Muscle of arm (tissue), 12 donors: ENCODE measurements around the gene ITGAE. TPM values are rescaled to one million over a fixed set of nuclear protein-coding genes. Genes with fewer than 3 reads are reported as not detected.
"Not testable (repeated sequence)": the region's sequence is repeated elsewhere in the genome, so short reads cannot be mapped to it uniquely, and the experiment has no call there.

Experiments
- DNase-seq: peaks from one replicate; pipeline ENCODE4 v3.0.0-alpha.2; 2013
- polyA plus RNA-seq, 12 donors: library from polyadenylated mRNA; unstranded; fragments of 120-200 nt; gene quantifications; one replicate each; pipeline ENCODE4 v1.2.1, GENCODE V29; 2013; ENCODE audit not compliant: insufficient read length in 12 of 12

The ITGAE gene
- polyA plus RNA-seq, 12 donors: 14.2 to 38.6 (median 31.7) TPM; not detected in 1

DNA sequence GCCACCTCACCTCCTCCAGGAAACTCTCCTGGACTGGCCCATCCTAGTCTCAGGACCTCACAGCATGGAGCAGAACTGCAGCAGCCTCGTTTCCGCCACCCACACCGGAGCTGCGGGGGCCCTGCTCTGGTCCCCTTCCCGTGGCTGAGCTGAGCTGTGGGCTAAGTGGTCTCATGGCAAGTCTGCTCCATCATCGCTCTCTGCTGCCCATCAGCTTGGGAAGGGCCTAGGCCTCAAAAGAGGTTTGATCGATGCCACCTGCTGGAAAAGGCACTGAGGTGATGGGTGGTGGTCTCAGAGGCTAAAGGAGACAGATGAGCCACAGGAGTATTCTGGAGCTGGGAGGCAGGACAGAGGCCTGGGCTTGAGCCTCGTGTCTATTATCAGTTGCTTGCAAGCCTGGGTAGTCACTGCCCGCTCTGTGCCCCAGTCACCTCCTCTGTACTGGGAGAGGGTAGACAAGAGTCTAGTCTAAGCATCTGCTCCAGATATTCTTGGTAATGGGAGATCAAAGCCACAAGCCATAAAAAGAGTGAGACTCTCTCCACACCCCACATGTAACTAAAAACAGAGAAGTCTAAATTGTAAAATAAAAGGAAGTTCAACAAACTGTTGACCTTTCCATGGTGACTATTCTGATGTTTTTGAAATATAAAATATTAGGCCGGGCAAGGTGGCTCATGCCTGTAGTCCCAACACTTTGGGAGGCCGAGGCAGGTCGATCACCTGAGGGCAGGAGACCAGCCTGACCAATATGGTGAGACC, 1.6 kb downstream of the ITGAE start:
- DNase-seq: no peak

GRCh38 chr17:3798273-3799180, 2.5 kb downstream of the ITGAE start:
- no peak for DNase-seq

GRCh38 chr17:3796822-3797170, 4.2 kb downstream of the ITGAE start:
- no peak for DNase-seq

GRCh38 chr17:3796110-3796821, 4.7 kb downstream of the ITGAE start:
- no peak for DNase-seq

GRCh38 chr17:3795390-3796102, 5.4 kb downstream of the ITGAE start:
- DNase-seq: no peak

GRCh38 chr17:3794557-3795389, 6.2 kb downstream of the ITGAE start:
- DNase-seq: no peak

- DNase-seq: not testable (repeated sequence)
Observed at GRCh38 chr17:3794152-3794551, 6.8 kb downstream of the ITGAE start.

GRCh38 chr17:3793258-3793657, 7.7 kb downstream of the ITGAE start:
- not testable (repeated sequence) for DNase-seq

DNA sequence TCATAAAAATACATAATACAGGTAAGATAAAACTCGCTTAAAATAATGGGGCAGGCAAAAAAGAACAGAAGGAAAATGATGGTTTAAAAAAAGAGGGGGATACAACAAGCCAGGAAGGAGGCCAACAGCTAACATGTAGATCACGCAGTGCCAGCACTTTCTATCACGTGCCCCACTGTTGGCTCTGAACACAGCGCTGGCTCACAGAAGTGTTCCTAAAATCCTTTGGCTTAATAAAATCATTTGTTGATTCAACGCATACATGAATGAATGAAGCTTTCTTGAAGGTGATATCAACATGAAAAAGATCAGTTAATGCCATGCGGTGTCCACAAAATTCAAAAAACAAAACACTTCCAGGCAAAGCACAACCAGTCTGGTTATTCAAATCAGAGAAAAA, 8.5 kb downstream of the ITGAE start:
- DNase-seq: no peak

- DNase-seq: no peak
Observed at GRCh38 chr17:3788200-3788599, 12.8 kb downstream of the ITGAE start.

DNA sequence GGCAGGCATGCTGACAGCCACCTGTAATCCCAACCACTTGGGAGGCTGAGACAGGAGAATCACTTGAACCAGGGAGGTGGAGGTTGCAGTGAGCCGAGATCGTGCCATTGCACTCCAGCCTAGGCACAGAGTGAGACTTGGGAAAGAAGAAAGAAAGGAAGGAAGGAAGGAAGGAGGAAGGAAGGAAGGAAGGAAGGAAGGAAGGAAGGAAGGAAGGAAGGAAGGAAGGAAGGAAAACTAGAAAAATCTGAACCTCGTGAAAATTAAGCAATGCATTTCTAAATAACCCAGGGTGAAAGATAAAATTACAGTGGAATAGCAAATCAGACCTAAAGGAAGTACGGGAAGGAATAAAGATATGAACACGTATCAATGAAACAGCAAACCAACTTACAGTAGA, 15.7 kb downstream of the ITGAE start:
- not testable (repeated sequence) for DNase-seq

DNA sequence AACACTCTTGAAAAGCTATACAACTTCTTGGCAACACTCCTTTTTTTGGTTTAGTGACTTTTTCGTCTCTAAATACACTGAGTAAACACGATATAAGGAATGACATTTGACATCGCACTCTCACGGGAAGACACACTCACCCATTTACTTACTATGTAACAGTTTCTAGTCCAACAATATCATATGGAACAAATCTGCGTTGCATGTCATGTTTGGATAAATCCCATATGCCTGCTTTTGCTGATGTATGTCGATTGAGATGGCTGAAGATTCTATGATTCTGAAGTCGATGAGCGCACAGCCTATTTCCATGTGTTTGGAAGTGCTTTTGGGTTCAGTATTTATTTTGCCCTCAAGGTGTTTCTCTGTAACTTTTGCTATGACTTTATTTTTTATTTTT, 18.2 kb downstream of the ITGAE start:
- no peak for DNase-seq

DNA sequence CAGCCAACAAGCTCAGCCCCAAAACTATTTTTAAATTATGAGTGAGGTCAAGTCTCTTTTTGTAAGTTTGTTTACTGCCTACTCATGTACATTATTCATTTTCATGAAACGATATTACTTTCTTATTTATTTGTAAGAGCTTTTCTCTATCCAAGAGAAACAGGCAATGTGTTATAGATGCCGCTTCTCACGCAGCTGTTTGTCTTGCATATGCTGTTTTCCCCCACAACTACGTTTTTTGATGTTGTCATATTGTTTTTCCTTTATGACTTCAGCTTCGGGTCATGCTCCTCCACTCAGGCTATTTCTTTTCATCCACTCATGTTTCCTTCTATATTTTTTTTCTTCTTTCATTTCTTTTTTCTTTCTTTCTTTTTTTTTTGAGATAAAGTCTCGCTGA, 20.0 kb downstream of the ITGAE start:
- no peak for DNase-seq

GRCh38 chr17:3777366-3778120, 23.4 kb downstream of the ITGAE start:
- DNase-seq: no peak

DNA sequence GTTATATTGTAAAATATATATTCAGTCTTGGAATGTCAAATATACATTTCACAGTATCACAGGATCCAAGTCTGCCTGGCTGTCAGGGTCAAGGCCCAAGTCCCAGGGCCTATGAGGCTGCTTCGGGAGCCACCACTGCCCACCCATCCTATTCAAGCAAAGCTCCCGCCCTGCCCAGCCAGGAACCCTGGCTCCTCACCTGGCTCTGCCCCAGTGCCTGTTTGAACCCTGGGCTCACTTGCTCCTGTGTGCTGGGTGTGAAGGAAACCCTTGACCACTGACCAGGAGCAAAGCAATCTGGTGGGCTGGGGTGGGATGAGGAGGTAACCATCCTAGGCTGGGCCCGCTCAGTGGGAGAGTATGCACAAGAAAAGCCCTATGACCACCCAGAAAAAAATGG, 27.0 kb downstream of the ITGAE start:
- no peak for DNase-seq

DNA sequence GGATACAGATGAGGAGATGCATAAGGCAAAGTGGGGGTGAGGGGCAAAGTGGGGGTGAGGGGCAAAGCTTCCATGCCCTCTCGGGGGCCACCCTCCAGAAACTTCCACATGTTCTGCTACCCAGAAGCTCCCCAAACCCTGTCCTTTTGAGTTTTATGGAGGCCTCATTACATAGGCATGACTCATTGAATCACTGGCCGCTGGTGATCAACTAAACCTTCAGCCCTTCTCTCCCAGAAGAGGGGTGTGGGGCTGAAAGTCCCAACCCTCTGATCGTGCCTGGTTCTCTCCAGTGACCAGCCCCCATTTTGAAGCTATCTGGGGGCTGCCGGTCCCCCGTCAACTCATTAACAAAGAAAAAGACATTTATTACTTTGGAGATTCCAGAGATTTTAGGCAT, 27.5 kb downstream of the ITGAE start:
- DNase-seq: no peak

DNA sequence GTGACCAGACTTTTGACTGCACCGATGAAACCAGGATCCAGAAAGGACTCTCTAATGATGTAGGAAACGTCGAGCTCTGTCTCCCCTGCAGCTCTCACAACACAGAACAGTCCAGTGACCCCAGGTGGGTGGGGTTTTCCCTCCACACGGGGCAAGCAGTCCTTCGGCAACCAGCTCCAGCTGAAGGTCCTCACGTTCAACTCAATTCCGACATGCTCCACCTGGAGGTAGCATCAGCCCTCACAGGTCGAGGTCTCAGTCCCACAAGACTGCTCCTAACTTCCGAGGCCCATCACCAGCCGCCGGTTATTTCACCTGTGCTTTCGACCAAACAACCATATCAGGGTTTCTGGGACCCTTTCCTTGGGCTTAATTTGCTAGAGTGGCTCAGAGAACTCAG, 28.2 kb downstream of the ITGAE start:
- no peak for DNase-seq

GRCh38 chr17:3771140-3771539, 29.8 kb downstream of the ITGAE start:
- no peak for DNase-seq

DNA sequence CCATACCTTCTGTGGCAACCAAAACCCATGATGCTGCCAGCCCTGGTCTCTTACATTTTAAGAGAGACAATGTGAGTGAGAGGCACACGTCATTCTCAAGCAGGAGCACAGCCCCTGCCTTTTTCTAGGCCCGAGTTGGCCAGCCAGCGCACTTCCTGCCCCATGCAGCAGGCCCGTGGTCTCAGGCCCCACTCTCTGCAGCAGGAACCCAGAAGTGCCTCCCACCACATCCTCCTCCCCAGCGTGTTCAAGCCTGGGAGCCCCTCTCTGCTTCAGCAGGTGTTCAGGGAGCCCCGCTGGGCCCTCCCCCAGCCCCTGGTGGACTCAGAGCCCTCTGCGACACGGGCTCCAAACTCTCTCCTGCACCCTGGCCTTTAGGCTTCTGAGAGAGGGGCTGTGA, 30.5 kb downstream of the ITGAE start:
- no peak for DNase-seq

DNA sequence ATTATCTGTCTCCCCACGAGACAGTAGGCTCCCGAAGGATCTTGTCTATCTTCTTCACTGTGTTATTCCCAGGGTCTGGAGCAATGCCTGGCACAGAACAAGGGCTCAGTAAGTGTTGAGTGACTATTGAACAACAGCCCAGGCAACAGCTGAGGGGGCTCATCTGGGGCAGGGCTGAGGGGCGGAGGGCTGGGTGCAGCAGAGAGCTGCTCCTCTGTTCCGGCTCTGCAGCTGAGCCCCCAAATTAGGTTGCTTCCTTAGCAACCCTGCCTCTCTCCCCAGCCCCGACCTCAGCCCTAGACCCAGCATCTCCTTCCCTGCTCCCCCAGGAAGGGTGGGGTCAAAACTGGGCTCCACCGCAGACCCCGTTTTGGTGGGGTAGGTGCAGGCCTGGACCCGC, 32.2 kb downstream of the ITGAE start:
- no peak for DNase-seq
